GM13977 (cell line): ENCODE results near the gene SLC22A31.

Experiments
- DNase-seq: peaks from one replicate; pipeline ENCODE4 v3.0.0; 2012; ENCODE audit warnings: low spot score
- CTCF ChIP-seq: IDR thresholded peaks from 2 replicates; pipeline ENCODE4 v1.5.1; 2012; ENCODE audit warnings: mild to moderate bottlenecking, control low read depth; ENCODE audit not compliant: insufficient read depth; ENCODE audit errors: extremely low read depth, missing control alignments
- in situ Hi-C: fragments of 300-500 bp; cut with MboI; formaldehyde crosslinking; loops from one replicate; pipeline ENCODE4 v1.12.0; 2022; ENCODE audit warnings: low sequenced_read_pairs, low pct_unique_long_range_greater_than_20kb, mixed read lengths, inconsistent platforms; ENCODE audit not compliant: unreplicated experiment

The SLC22A31 gene

GRCh38 chr16:89155184-89155679 is 45.1 kb downstream of the SLC22A31 start:
- no peak for DNase-seq
- no peak for TF ChIP-seq CTCF
- in situ Hi-C loops: no loop called here

- in situ Hi-C loops: no loop called here
- no peak for TF ChIP-seq CTCF
- DNase-seq: no peak
These were observed 45.8 kb downstream of the SLC22A31 start for GRCh38 chr16:89154390-89155183.

- in situ Hi-C loops: no loop called here
- no peak for TF ChIP-seq CTCF
- no peak for DNase-seq
These were observed 46.5 kb downstream of the SLC22A31 start for GRCh38 chr16:89153848-89154271.

GRCh38 chr16:89152831-89153700 is 47.3 kb downstream of the SLC22A31 start:
- DNase-seq: no peak
- in situ Hi-C loops: no loop called here
- no peak for TF ChIP-seq CTCF

GRCh38 chr16:89150981-89151380 is 49.4 kb downstream of the SLC22A31 start:
- TF ChIP-seq CTCF: no peak
- no peak for DNase-seq
- in situ Hi-C loops: no loop called here

- in situ Hi-C loops: no loop called here
- DNase-seq: no peak
These were observed 50.1 kb downstream of the SLC22A31 start for GRCh38 chr16:89150090-89150835.

More at GRCh38 chr16:89150090-89150835, 50.1 kb downstream of the SLC22A31 start:
- TF ChIP-seq CTCF: no peak
